SHP77 (cell line): ENCODE measurements around the gene PEF1.
"Not testable (repeated sequence)": the region's sequence is repeated elsewhere in the genome, so short reads cannot be mapped to it uniquely, and the experiment has no call there.

Experiments used
- DNase-seq, 2 experiments: peaks; one replicate each; lab custom pipeline; 2025; lab: John Stamatoyannopoulos, UW

The PEF1 gene

GRCh38 chr1:31609514-31610118 lies 35.1 kb downstream of the PEF1 start:
- no peak for DNase-seq

GRCh38 chr1:31607360-31607759 lies 37.3 kb downstream of the PEF1 start:
- DNase-seq = no peak

GRCh38 chr1:31605908-31606427 lies 38.7 kb downstream of the PEF1 start:
- no peak for DNase-seq

GRCh38 chr1:31602081-31602480 lies 42.6 kb downstream of the PEF1 start:
- DNase-seq = no peak

- DNase-seq = no peak
These were observed 44.0 kb downstream of the PEF1 start for GRCh38 chr1:31600641-31601040.

GRCh38 chr1:31598980-31599379 lies 45.7 kb downstream of the PEF1 start:
- DNase-seq = no peak

- no peak for DNase-seq
These were observed 48.0 kb downstream of the PEF1 start for GRCh38 chr1:31596737-31597097.

GRCh38 chr1:31595836-31596736 lies 48.6 kb downstream of the PEF1 start:
- no peak for DNase-seq

GRCh38 chr1:31593770-31594632 lies 50.7 kb downstream of the PEF1 start:
- DNase-seq = peak; percentile 68 to 76

GRCh38 chr1:31593136-31593665 lies 51.5 kb downstream of the PEF1 start:
- no peak for DNase-seq

- no peak for DNase-seq
These were observed 52.5 kb downstream of the PEF1 start for GRCh38 chr1:31592132-31592531.

- no peak for DNase-seq
These were observed 53.1 kb downstream of the PEF1 start for GRCh38 chr1:31591425-31592093.

GRCh38 chr1:31588751-31589515 lies 55.7 kb downstream of the PEF1 start:
- DNase-seq = no peak

- DNase-seq = peak; percentile 45 to 68
These were observed 56.8 kb downstream of the PEF1 start for GRCh38 chr1:31587720-31588423.

GRCh38 chr1:31587328-31587699 lies 57.4 kb downstream of the PEF1 start:
- DNase-seq = not testable (repeated sequence)

GRCh38 chr1:31586376-31587327 lies 58.0 kb downstream of the PEF1 start:
- DNase-seq = no peak

GRCh38 chr1:31585736-31586365 lies 58.8 kb downstream of the PEF1 start:
- DNase-seq = no peak
